Heart right ventricle (tissue), 16 donors: ENCODE data around the gene TPI1. TPM values are rescaled to one million over a fixed set of nuclear protein-coding genes. Genes with fewer than 3 reads are reported as not detected.

Experiments used
- ATAC-seq, 8 donors: fragments of 200-7000 bp; cut with Tn5 transposase; one replicate each; pipeline ENCODE4 v1.9.1; 2020; ENCODE audit warnings: mild to moderate bottlenecking in 8 of 8, moderate library complexity in 8 of 8, moderate number of reproducible peaks in 1 of 8
- DNase-seq, 2 donors: peaks; one replicate each; pipeline ENCODE4 v3.0.0-alpha.2; 2020
- H3K27ac ChIP-seq, 10 donors: fragments of 200-600 bp; sonication (generic) in 2 of 10; one replicate each; pipeline versions ENCODE4 v1.5.0 to v1.8.0; 2020 to 2022; ENCODE audit warnings: mild to moderate bottlenecking in 3 of 10
- H3K27me3 ChIP-seq, 7 donors: fragments of 200-600 bp; one replicate each; pipeline ENCODE4 v1.8.0; 2021 to 2022; ENCODE audit warnings: mild to moderate bottlenecking in 2 of 7
- H3K36me3 ChIP-seq, 9 donors: fragments of 200-600 bp; sonication (generic) in 1 of 9; one replicate each; pipeline versions ENCODE4 v1.5.0 to v1.8.0; 2020 to 2022; ENCODE audit warnings: mild to moderate bottlenecking in 2 of 9
- H3K4me1 ChIP-seq, 9 donors: fragments of 200-600 bp; sonication (generic) in 1 of 9; one replicate each; pipeline versions ENCODE4 v1.5.0 to v1.8.0; 2020 to 2022; ENCODE audit warnings: mild to moderate bottlenecking in 4 of 9
- H3K4me3 ChIP-seq, 10 donors: fragments of 200-600 bp; sonication (generic) in 2 of 10; one replicate each; pipeline versions ENCODE4 v1.5.0 to v1.8.0; 2020 to 2022; ENCODE audit warnings: mild to moderate bottlenecking in 7 of 10, moderate library complexity in 2 of 10
- H3K9me3 ChIP-seq, 11 donors: fragments of 200-600 bp in 10 of 11; sonication (generic) in 2 of 11; one replicate each; pipeline versions ENCODE4 v1.5.0 to v1.8.0; 2013 to 2022; ENCODE audit warnings: mild to moderate bottlenecking in 2 of 11, control low read depth in 1 of 11, moderate library complexity in 1 of 11
- WGBS, 2 donors: extraction: QIAGEN DNeasy Blood & Tissue Kit; methylation state at CpG; one replicate each; pipeline ENCODE4 v1.1.7; 2013; ENCODE audit warnings: inconsistent platforms in 1 of 2; 5-methylcytosine and 5-hydroxymethylcytosine counted together
- intact Hi-C, 10 donors: fragments of 100-400 bp; cut with DNase I; formaldehyde crosslinking; loops; one replicate each; pipeline versions ENCODE4 v1.11.1 to v1.14.2; 2022
- polyA plus RNA-seq, 2 donors: library from polyadenylated mRNA; stranded (reverse); fragments of 200-250 nt; gene quantifications; one replicate each; pipeline ENCODE4 v1.2.3, GENCODE V29; 2013
- total RNA-seq, 10 donors: library from RNA; stranded (reverse); fragmentation: NEBNext Ultra II Directional in 3 of 10; extraction: Animal tissue kit (Norgen Biotek cat#: 25700) in 3 of 10; gene quantifications; one replicate each; pipeline versions ENCODE4 v1.2.1 to v1.2.4, GENCODE V29; 2021 to 2023
- TF ChIP-seq, protein P1 (sequence below), 9 donors: fragments of 200-600 bp; sonication (generic) in 2 of 9; IDR thresholded peaks; one replicate each; pipeline versions ENCODE4 v1.5.0 to v1.8.0; 2021 to 2022; ENCODE audit warnings: antibody characterized with exemption in 9 of 9, mild to moderate bottlenecking in 5 of 9, moderate library complexity in 1 of 9
- donor health status: Arrhythmogenic right ventricular cardiomyopathy.
- donor health status: ischemic (EF 13 %, LVEDD 7.1; RV severe dilation, severe dysfunction).
- donor health status: healthy with polysubstance abuse.
- donor health status: DM: no; HTN: yes; CAD: no.
- donor health status: DM: no; HTN: no; CAD: no.
- donor health status: ischemic (EF 25% LVEDD 6.9; RV normal size, moderate dysfunction).
- donor health status: ischemic (EF 25% LVEDD 5.7; RV mildly dilated, moderate dysfunction).
- donor health status: healthy.
- donor health status: DM: yes; HTN: yes; CAD: no.
- donor health status: Ischemic cardiomyopathy.
- donor health status: ischemic (EF 35%, LVEDD 5.7; RV mildly dilated, moderate dysfunction).
- donor health status: nonischemic (EF 11% LVEDD 7.7; RV severe dilation, severe dysfunction).
- donor health status: DM: yes; HTN: yes; CAD: no.
- donor health status: PGD.
- donor health status: ischemic (EF 29% LVEDD 5.4; RV normal size, mild dysfunction).
- donor health status: nonischemic (EF 23%, LVEDD 6.1; RV moderate dilation, normal function).

Gene TPI1
- total and polyA plus RNA-seq, 12 donors, result 367 to 1,432 (median 839) TPM

DNA sequence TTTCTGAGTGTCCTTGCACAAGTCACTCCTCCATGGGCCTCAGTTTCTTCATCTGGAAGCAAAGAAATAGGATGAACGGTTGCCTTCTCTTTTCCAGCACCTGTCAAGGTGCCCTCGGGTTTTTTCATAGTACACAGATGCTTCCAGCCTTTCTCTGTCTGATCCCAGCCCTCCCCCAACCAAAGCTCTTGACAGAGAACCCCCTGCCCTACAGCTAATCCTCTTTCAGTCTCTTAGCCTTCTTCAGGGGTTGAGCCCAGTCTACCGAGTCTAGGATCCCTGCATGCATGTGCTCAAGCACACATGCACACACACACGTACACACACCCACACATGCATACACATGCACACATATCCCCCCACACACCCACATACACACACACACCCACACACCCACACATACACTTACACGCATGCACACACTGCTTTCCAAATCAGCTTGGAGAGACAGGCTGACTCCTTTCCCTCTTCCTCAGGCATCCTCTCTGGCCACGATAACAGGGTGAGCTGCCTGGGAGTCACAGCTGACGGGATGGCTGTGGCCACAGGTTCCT lies 20.9 kb upstream of the TPI1 start:
- Histone ChIP-seq H3K9me3 (no peaks in the 10 kb centered on the region), H3K36me3 (peaks cover 0 to 84% (median 19%) of the 10 kb centered on the region in 9 donors), H3K27me3 (no peaks in the 10 kb centered on the region), H3K4me1 (peaks cover 0 to 10% (median 5%) of the 10 kb centered on the region in 9 donors), H3K27ac (no peak overlapping the region), H3K4me3 (no peak overlapping the region)
- intact Hi-C loops, result no loop called here
- no peak for ATAC-seq
- no peak for DNase-seq
- WGBS, 2 donors, result 86 to 91% methylated on average over 7 of the region's 7 CpGs
- TF ChIP-seq, protein P1, sequence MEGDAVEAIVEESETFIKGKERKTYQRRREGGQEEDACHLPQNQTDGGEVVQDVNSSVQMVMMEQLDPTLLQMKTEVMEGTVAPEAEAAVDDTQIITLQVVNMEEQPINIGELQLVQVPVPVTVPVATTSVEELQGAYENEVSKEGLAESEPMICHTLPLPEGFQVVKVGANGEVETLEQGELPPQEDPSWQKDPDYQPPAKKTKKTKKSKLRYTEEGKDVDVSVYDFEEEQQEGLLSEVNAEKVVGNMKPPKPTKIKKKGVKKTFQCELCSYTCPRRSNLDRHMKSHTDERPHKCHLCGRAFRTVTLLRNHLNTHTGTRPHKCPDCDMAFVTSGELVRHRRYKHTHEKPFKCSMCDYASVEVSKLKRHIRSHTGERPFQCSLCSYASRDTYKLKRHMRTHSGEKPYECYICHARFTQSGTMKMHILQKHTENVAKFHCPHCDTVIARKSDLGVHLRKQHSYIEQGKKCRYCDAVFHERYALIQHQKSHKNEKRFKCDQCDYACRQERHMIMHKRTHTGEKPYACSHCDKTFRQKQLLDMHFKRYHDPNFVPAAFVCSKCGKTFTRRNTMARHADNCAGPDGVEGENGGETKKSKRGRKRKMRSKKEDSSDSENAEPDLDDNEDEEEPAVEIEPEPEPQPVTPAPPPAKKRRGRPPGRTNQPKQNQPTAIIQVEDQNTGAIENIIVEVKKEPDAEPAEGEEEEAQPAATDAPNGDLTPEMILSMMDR (IDR thresholded peaks at IDR 0.05), result no peak

DNA sequence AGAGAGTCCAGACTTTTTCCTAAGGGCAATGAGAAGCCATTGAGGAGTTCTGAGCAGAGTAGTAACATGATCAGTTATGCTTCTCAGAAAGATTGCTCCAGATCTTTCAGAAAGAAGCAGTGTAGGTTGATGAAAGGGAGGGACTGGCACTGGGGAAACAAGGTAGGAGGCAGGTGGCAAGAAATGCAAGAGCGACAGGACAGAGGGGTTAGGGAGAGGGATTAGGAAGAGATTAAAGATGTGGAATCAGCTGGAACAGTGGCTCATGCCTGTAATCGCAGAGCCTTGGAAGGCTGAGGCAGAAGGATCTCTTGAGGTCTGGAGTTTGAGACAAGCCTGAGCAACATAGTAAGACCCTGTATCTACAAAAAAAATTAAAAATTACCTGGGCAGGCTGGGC lies 19.7 kb upstream of the TPI1 start:
- intact Hi-C loops, result no loop called here
- WGBS, 2 donors, result 93 to 97% methylated on average over 2 of the region's 2 CpGs
- DNase-seq (no peak), ATAC-seq (no peak)
- H3K9me3 ChIP-seq, result no peaks in the 10 kb centered on the region
- peaks cover 0 to 73% (median 19%) of the 10 kb centered on the region in 9 donors for H3K36me3 ChIP-seq
- TF ChIP-seq, protein P1 (IDR thresholded peaks at IDR 0.05), result no peak
- H3K27ac ChIP-seq, result no peak overlapping the region
- H3K4me3 ChIP-seq, result no peak overlapping the region
- no peaks in the 10 kb centered on the region for H3K27me3 ChIP-seq
- peaks cover 0 to 11% (median 5%) of the 10 kb centered on the region in 9 donors for H3K4me1 ChIP-seq

DNA sequence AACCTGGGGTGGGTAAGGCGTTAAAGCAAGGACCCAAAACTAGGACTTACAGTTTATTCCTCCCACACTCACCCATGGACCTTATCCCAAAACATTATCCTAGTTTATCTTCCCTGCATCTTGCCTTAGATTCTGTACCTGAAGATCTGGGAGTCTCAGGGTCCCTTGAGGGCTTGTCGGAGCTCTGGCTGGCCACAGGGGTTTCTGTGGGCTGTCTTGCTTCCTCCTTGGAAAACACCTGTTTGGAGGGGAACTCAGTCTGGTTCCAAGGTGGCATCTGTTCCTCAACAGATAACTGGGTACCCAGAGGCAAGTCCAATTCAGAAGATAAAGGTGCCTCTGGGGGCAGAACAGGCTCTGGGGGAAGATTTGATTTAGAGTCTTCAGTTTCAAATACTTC lies 17.9 kb upstream of the TPI1 start:
- peaks cover 0 to 56% (median 16%) of the 10 kb centered on the region in 9 donors for H3K36me3 ChIP-seq
- no peaks in the 10 kb centered on the region for H3K27me3 ChIP-seq
- no peaks in the 10 kb centered on the region for H3K9me3 ChIP-seq
- intact Hi-C loops, result no loop called here
- ATAC-seq, result no peak
- no peak overlapping the region for H3K27ac ChIP-seq
- 88 to 95% methylated on average over 2 of the region's 2 CpGs for WGBS, 2 donors
- no peak overlapping the region for H3K4me3 ChIP-seq
- TF ChIP-seq, protein P1 (IDR thresholded peaks at IDR 0.05), result no peak
- no peak for DNase-seq
- H3K4me1 ChIP-seq, result peaks cover 3 to 26% (median 16%) of the 10 kb centered on the region in 9 donors

DNA sequence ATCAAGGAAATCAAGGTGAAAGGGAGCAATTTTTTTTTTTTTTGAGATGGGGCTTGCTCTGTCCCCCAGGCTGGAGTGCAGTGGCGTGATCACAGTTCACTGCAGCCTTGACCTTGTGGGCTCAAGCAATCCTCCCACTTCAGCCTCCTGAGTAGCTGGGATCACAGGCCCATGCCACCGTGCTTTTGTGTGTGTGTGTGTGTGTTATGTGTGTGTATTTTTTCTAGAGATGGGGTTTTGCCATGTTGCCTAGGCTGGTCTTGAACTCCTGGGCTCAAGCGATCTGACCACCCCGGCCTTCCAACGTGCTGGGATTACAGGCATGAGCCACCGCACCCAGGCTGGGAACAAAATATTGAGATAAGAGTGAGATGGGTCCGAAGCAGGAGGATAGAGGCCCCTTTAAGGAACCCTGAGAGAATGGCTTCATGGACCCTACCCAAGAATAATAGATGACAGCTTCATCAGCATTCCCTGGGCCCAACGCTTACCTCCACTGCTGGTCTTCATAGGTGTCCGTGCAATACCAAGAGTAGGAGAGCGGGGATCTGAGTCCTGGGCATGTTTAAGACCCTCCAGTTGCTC lies 17.3 kb upstream of the TPI1 start:
- Histone ChIP-seq H3K4me3 (peak overlapping the region in 2 of 10 donors; percentile 68 to 71), H3K4me1 (peaks cover 3 to 26% (median 16%) of the 10 kb centered on the region in 9 donors), H3K36me3 (peaks cover 0 to 52% (median 11%) of the 10 kb centered on the region in 9 donors), H3K9me3 (no peaks in the 10 kb centered on the region), H3K27ac (no peak overlapping the region), H3K27me3 (no peaks in the 10 kb centered on the region)
- intact Hi-C loops, result no loop called here
- DNase-seq, result no peak
- no peak for ATAC-seq
- TF ChIP-seq, protein P1 (IDR thresholded peaks at IDR 0.05), result no peak
- 67 to 74% methylated on average over 10 of the region's 10 CpGs for WGBS, 2 donors
